ENCODE results near the gene CARD10. TPM values are rescaled to one million over a fixed set of nuclear protein-coding genes. Genes with fewer than 3 reads are reported as not detected.

Gene CARD10
- total and polyA plus RNA-seq, 2 of the 8 experiments (the other 6 are each of a cell fraction or from before 2014, with no cell fraction given), result 13.5 to 14.4 TPM

DNA sequence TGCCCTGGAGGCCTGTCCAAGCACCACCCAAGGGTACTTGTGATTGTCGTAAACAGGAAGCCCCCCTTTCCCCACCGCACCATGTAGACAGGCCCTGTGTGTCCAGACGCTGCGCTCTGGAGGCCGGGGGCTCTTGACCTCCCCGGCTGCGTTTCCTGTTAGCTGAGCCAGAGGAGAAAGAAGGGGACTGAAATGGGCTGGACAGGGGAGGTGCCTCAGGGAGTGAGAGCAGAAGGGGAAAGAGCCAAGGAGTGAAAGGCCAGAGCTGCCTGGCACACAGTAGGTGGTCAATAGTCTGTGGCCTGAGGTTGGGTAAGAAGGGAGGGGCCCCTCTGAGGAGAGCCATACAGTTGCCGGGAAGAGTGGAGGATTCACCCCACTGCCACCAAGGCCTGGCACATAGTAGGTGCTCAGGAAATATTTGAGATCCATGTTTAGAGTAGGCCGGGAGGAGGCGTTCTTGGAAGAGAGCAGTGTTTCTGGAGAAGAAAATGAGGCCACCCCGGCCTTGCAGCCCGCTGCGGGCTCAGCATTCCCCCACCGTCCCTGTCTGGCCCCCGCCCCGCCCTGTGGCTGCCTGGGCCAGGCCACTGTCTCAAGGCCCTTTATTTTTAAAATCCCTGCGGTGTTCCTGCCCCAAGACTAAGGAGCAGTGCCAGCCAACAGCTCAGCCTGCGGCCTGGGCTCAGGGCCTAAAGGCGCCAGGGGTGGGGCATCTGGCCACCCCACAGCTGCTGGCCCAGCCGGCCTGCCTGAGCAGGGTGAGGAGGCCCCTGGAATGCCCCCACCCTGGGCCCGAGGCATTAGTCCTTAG, 27.4 kb upstream of the CARD10 start (continued):
- TF ChIP-seq SIN3A (conservative IDR thresholded peaks at IDR 0.05 in 1 of 2, IDR thresholded peaks at IDR 0.05 in 1 of 2; ENCODE audit: low read depth in 1 of 2, low read length in 2 of 2), result no peak
- no peak for TF ChIP-seq SP4 (IDR thresholded peaks at IDR 0.05; ENCODE audit: low read length)
- no peak for TF ChIP-seq GABPA (IDR thresholded peaks at IDR 0.05; ENCODE audit: borderline replicate concordance, insufficient read depth, low read length)
